Astrocyte of the cerebellum (primary cell): ENCODE data around the gene INPP5E.

ENCODE experiments used
- DNase-seq: peaks from one replicate; pipeline ENCODE4 v3.0.0-alpha.2; 2011; ENCODE audit warnings: low read depth
- H3K4me3 ChIP-seq: 2 replicates; pipeline ENCODE4 v1.5.1; 2011; ENCODE audit warnings: mild to moderate bottlenecking, low read depth, low read length, moderate library complexity
- in situ Hi-C: cut with HindIII; loops from 2 replicates; pipeline ENCODE4 v1.10.0; 2017; ENCODE audit warnings: low sequenced_read_pairs
- TF ChIP-seq, protein P1 (sequence below): IDR thresholded peaks from 2 replicates; pipeline ENCODE4 v1.5.1; 2012; ENCODE audit warnings: low read length, low read depth, moderate library complexity, mild to moderate bottlenecking; ENCODE audit errors: missing control alignments

The INPP5E gene

GRCh38 chr9:136481558-136481957 is 41.9 kb upstream of the INPP5E start:
- H3K4me3 ChIP-seq: peak overlapping the region; percentile 92
- in situ Hi-C loops: no loop called here
- TF ChIP-seq, protein P1, sequence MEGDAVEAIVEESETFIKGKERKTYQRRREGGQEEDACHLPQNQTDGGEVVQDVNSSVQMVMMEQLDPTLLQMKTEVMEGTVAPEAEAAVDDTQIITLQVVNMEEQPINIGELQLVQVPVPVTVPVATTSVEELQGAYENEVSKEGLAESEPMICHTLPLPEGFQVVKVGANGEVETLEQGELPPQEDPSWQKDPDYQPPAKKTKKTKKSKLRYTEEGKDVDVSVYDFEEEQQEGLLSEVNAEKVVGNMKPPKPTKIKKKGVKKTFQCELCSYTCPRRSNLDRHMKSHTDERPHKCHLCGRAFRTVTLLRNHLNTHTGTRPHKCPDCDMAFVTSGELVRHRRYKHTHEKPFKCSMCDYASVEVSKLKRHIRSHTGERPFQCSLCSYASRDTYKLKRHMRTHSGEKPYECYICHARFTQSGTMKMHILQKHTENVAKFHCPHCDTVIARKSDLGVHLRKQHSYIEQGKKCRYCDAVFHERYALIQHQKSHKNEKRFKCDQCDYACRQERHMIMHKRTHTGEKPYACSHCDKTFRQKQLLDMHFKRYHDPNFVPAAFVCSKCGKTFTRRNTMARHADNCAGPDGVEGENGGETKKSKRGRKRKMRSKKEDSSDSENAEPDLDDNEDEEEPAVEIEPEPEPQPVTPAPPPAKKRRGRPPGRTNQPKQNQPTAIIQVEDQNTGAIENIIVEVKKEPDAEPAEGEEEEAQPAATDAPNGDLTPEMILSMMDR: no peak
- no peak for DNase-seq

- TF ChIP-seq, protein P1: no peak
- in situ Hi-C loops: no loop called here
- H3K4me3 ChIP-seq: no peak overlapping the region
- DNase-seq: no peak
Measured at GRCh38 chr9:136476369-136477150, 36.9 kb upstream of the INPP5E start.

DNA sequence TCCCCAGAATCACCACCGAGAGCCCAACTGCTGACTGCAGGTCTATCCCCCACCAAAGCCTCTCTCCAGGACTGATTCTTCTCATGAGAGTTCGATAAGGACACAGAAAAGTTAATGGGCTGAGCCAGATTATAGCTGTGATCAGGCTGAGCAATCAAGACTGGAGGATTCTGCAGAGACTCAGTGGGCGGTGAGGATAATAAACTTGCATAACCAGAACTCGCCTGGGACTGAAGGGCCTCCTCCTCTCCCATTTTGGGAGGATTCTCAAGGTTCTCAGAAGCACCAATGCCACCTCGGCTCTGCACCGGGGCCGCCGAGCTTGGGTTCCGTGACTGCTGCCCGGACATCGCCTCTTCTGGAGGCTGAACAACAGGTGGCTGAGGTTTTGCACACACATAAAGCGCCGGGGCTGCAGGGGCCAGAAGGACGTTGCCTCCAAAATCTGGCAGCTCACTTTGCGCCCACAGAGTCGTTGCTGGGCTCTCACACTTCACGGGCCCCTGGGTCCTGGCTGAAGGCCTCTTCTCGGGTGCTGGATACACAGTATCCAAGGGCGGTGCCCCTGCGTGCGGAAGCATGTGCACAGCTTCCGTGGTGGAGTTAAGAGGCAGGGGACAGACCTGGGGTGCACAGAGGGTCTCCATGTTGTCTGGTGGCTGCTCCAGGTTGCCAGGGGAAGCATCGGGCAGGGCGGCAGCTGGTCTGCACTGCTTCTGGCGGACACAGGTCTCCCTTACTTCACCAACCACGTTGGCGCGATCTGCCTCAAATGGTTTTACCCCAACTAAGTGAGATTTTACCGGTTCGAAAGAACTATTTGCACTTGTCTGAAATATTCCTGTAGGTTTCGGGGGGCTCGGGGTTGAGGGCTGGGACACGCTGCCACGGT is 35.6 kb upstream of the INPP5E start:
- TF ChIP-seq, protein P1: no peak
- in situ Hi-C loops: no loop called here
- H3K4me3 ChIP-seq: no peak overlapping the region
- no peak for DNase-seq

DNA sequence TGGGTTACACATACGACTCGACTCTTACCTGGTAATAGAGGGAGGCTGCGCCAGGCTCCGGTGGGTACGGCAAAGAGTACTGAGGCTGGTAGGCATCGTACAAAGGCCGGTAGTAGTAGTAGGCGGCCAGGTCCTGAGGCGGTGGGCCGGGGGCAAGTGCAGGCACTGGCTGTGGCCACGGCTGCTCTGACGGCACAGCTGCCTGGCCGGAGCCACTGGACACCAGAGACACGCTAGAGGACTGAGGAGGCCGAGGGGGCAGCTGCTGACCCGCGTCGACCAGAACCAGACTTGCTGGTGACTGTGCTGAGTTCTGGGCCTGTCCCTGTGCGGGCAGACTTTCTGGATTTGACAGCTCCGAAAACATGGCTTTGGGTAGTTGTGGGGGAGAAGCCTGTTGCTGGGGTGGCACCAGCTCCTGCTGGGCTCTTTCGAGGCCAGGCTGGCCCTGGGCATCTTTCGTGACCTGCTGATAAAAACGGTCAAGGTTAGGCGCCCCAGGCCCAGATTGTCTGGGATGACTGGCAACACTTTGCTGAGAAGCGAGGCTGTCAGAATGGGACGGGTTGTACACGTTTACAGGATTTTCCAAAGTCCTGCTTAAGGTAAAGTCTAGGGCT is 34.5 kb upstream of the INPP5E start:
- H3K4me3 ChIP-seq: no peak overlapping the region
- in situ Hi-C loops: no loop called here
- TF ChIP-seq, protein P1: no peak
- no peak for DNase-seq

DNA sequence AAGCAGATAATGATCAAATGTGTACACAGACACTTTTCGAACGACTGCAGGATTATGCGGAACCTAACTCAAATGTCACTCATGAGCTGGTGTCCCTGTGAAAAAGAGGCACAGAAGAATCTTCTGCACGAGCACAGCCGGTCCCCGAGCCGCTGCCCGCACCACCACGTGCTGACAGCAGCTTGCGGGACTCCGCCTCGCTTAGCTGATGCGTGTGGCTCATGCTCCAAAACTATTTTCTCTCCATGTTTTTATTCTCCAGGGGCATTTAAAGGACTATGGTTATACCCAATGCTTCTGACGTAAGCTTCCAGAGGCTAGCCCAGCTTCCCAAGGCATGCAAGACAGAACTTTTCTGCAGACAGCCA is 33.7 kb upstream of the INPP5E start:
- no peak overlapping the region for H3K4me3 ChIP-seq
- DNase-seq: no peak
- in situ Hi-C loops: no loop called here
- TF ChIP-seq, protein P1: no peak

- no peak overlapping the region for H3K4me3 ChIP-seq
- in situ Hi-C loops: no loop called here
- no peak for DNase-seq
- TF ChIP-seq, protein P1: no peak
Measured at GRCh38 chr9:136472640-136473353, 33.2 kb upstream of the INPP5E start.
